H1 (cell line): ENCODE measurements around the gene ADGRB3. TPM values are rescaled to one million over a fixed set of nuclear protein-coding genes. Genes with fewer than 3 reads are reported as not detected.

Experiments
- CTCF ChIA-PET: fragments of 300-600 bp; sonication (Branson Sonifier 250); formaldehyde crosslinking; loops from one replicate; lab custom pipeline; 2021; ENCODE audit not compliant: partially characterized antibody; lab: Charles Lee
- POLR2A ChIA-PET: fragments of 300-600 bp; sonication (Branson Sonifier 250); formaldehyde crosslinking; loops from one replicate; lab custom pipeline; 2021; ENCODE audit warnings: inconsistent platforms; ENCODE audit not compliant: partially characterized antibody; lab: Charles Lee
- DNase-seq, 2 experiments: peaks; one replicate each; pipeline versions ENCODE4 v3.0.0 to v3.0.0-alpha.2; 2010 to 2022; ENCODE audit warnings: low spot score in 2 of 2, low read depth in 1 of 2, mixed read lengths in 1 of 2
- FAIRE-seq: peaks from 2 replicates; lab custom pipeline; 2011; peaks lifted over from hg19 to GRCh38; lab: Jason Lieb, UNC
- H2AFZ ChIP-seq: 2 replicates; pipeline ENCODE4 v1.8.1; 2012; ENCODE audit warnings: low read length, inconsistent platforms
- H2AK5ac ChIP-seq: 2 replicates; pipeline ENCODE4 v1.6.1; 2013; ENCODE audit warnings: low read depth, low read length
- H2BK120ac ChIP-seq: replicated peaks from 2 replicates; pipeline ENCODE3; 2013; ENCODE audit warnings: low read depth, low read length, inconsistent platforms
- H2BK12ac ChIP-seq: 2 replicates; pipeline ENCODE4 v1.6.1; 2013; ENCODE audit warnings: low read depth, low read length
- H2BK15ac ChIP-seq: 2 replicates; pipeline ENCODE4 v1.6.1; 2013; ENCODE audit warnings: low read length
- H2BK20ac ChIP-seq: 2 replicates; pipeline ENCODE4 v1.6.1; 2013; ENCODE audit warnings: low read length
- H2BK5ac ChIP-seq: 2 replicates; pipeline ENCODE4 v1.6.1; 2013; ENCODE audit warnings: low read depth, low read length
- H3K14ac ChIP-seq: 2 replicates; pipeline ENCODE4 v1.6.1; 2013; ENCODE audit warnings: inconsistent platforms; ENCODE audit not compliant: insufficient read length
- H3K18ac ChIP-seq: 2 replicates; pipeline ENCODE4 v1.6.1; 2013; ENCODE audit warnings: low read length; ENCODE audit errors: extremely low read depth
- H3K23ac ChIP-seq: 2 replicates; pipeline ENCODE4 v1.6.1; 2013; ENCODE audit warnings: inconsistent platforms; ENCODE audit not compliant: insufficient read length
- H3K23me2 ChIP-seq: 2 replicates; pipeline ENCODE4 v1.6.1; 2013; ENCODE audit warnings: low read depth, low read length
- H3K27ac ChIP-seq: 2 replicates; pipeline ENCODE4 v1.6.1; 2011; ENCODE audit warnings: low read depth, low read length, inconsistent platforms
- H3K27me3 ChIP-seq, 4 experiments: replicated peaks in 1 of 4; 1 replicate in 1 of 4; 2 replicates in 3 of 4; pipeline versions ENCODE4 v1.6.1 to v1.8.1; 2011 to 2013; ENCODE audit warnings: low read length in 3 of 4, mild to moderate bottlenecking in 3 of 4, inconsistent platforms in 2 of 4, mixed read lengths in 2 of 4, moderate library complexity in 1 of 4; ENCODE audit not compliant: control insufficient read depth in 3 of 4, insufficient read depth in 3 of 4; ENCODE audit errors: extremely low read depth in 1 of 4
- H3K36me3 ChIP-seq, 4 experiments: 2 replicates each; pipeline versions ENCODE4 v1.6.1 to v1.8.1; 2011 to 2013; ENCODE audit warnings: mild to moderate bottlenecking in 4 of 4, low read length in 3 of 4, moderate library complexity in 2 of 4, control low read depth in 1 of 4, inconsistent platforms in 1 of 4; ENCODE audit not compliant: insufficient read depth in 4 of 4, control insufficient read depth in 2 of 4
- H3K4ac ChIP-seq: replicated peaks from 2 replicates; pipeline ENCODE3; 2013; ENCODE audit warnings: low read length, low read depth, mixed read lengths, inconsistent platforms; ENCODE audit not compliant: insufficient read length
- H3K4me1 ChIP-seq, 4 experiments: replicated peaks in 1 of 4; 1 replicate in 1 of 4; 2 replicates in 3 of 4; pipeline versions ENCODE4 v1.6.1 to v1.8.1; 2011 to 2013; ENCODE audit warnings: low read length in 3 of 4, inconsistent platforms in 2 of 4, mixed read lengths in 1 of 4; ENCODE audit not compliant: insufficient read depth in 4 of 4, control insufficient read depth in 3 of 4
- H3K4me2 ChIP-seq, 2 experiments: 2 replicates each; pipeline versions ENCODE4 v1.6.1 to v1.8.1; 2011 to 2013; ENCODE audit warnings: low read depth in 2 of 2, low read length in 2 of 2, control low read depth in 1 of 2, inconsistent platforms in 1 of 2, mild to moderate bottlenecking in 1 of 2; ENCODE audit not compliant: insufficient read depth in 1 of 2
- H3K4me3 ChIP-seq, 4 experiments: fragments of 200-600, 300-600 bp in 1 of 4; sonication (generic), shearing (Covaris generic), sonication (Bioruptor Twin) in 1 of 4; 2 replicates each; pipeline versions ENCODE4 v1.5.1 to v1.8.1; 2011 to 2016; ENCODE audit warnings: low read length in 4 of 4, low read depth in 3 of 4, control low read depth in 2 of 4, inconsistent platforms in 2 of 4, mild to moderate bottlenecking in 2 of 4, mixed read lengths in 1 of 4, moderate library complexity in 1 of 4; ENCODE audit not compliant: insufficient read depth in 2 of 4; ENCODE audit errors: extremely low read depth in 1 of 4
- H3K56ac ChIP-seq: replicated peaks from 2 replicates; pipeline ENCODE3; 2013; ENCODE audit warnings: low read depth, mild to moderate bottlenecking, mixed read lengths, low read length, inconsistent platforms; ENCODE audit not compliant: insufficient read length
- H3K79me1 ChIP-seq: 2 replicates; pipeline ENCODE4 v1.6.1; 2013; ENCODE audit warnings: low read depth, low read length, control low read depth
- H3K79me2 ChIP-seq, 2 experiments: 2 replicates each; pipeline versions ENCODE4 v1.6.1 to v1.8.1; 2012 to 2013; ENCODE audit warnings: low read length in 2 of 2, mild to moderate bottlenecking in 2 of 2, inconsistent platforms in 1 of 2; ENCODE audit not compliant: insufficient read depth in 2 of 2, control insufficient read depth in 1 of 2
- H3K9ac ChIP-seq, 4 experiments: replicated peaks in 1 of 4; 1 replicate in 1 of 4; 2 replicates in 3 of 4; pipeline versions ENCODE4 v1.6.1 to v1.8.1; 2011 to 2013; ENCODE audit warnings: low read depth in 3 of 4, low read length in 3 of 4, control low read depth in 2 of 4, mild to moderate bottlenecking in 2 of 4, moderate library complexity in 2 of 4, inconsistent platforms in 1 of 4; ENCODE audit errors: extremely low read depth in 1 of 4
- H3K9me3 ChIP-seq, 2 experiments: 2 replicates each; pipeline versions ENCODE4 v1.6.1 to v1.8.1; 2012 to 2013; ENCODE audit warnings: mild to moderate bottlenecking in 2 of 2, moderate library complexity in 2 of 2, control low read depth in 1 of 2, inconsistent platforms in 1 of 2, low read depth in 1 of 2, low read length in 1 of 2, mixed read lengths in 1 of 2; ENCODE audit not compliant: insufficient read depth in 2 of 2
- H4K20me1 ChIP-seq, 2 experiments: replicated peaks in 1 of 2; 2 replicates each; pipeline versions ENCODE3 to v1.8.1; 2011 to 2013; ENCODE audit warnings: inconsistent platforms in 2 of 2, low read length in 2 of 2, mild to moderate bottlenecking in 1 of 2; ENCODE audit not compliant: insufficient read depth in 2 of 2, control insufficient read depth in 1 of 2
- H4K5ac ChIP-seq: 2 replicates; pipeline ENCODE4 v1.6.1; 2013; ENCODE audit warnings: low read length, low read depth, mixed read lengths, inconsistent platforms; ENCODE audit not compliant: insufficient read length
- H4K8ac ChIP-seq: 2 replicates; pipeline ENCODE4 v1.8.0; 2013; ENCODE audit warnings: mild to moderate bottlenecking, moderate library complexity, low read length, inconsistent platforms; ENCODE audit not compliant: insufficient read depth; ENCODE audit errors: extremely low read depth
- H4K91ac ChIP-seq: replicated peaks from 2 replicates; pipeline ENCODE3; 2013; ENCODE audit warnings: low read length, mixed read lengths, inconsistent platforms; ENCODE audit not compliant: insufficient read length
- MAFK ChIP-seq: IDR thresholded peaks from 2 replicates; pipeline ENCODE4 v1.6.1; 2012; ENCODE audit warnings: low read depth, mild to moderate bottlenecking, improper control_type of control experiment, low read length
- NRF1 ChIP-seq: IDR thresholded peaks from 2 replicates; pipeline ENCODE4 v1.6.1; 2011; ENCODE audit warnings: mild to moderate bottlenecking, low read depth, low read length, improper control_type of control experiment
- TAF7 ChIP-seq: optimal IDR thresholded peaks from 2 replicates; pipeline ENCODE3; 2011; ENCODE audit warnings: low read depth, mild to moderate bottlenecking, inconsistent platforms, low read length, moderate library complexity, borderline replicate concordance
- TCF12 ChIP-seq: IDR thresholded peaks from 2 replicates; pipeline ENCODE4 v1.6.1; 2011; ENCODE audit warnings: low read depth, mild to moderate bottlenecking, low read length
- WGBS, 2 experiments: shearing (Covaris generic) in 1 of 2; methylation state at CpG; one replicate each; pipeline versions ENCODE4 v1.1.6 to v1.1.7; 2013 to 2015; ENCODE audit warnings: low lambda C conversion rate in 2 of 2, mixed read lengths in 2 of 2, inconsistent platforms in 1 of 2, low coverage in 1 of 2, missing lambda C conversion rate in 1 of 2; ENCODE audit not compliant: insufficient replicate concordance in 2 of 2, insufficient coverage in 1 of 2, insufficient read length in 1 of 2; ENCODE audit errors: extremely low coverage in 1 of 2, missing lambda C conversion rate in 1 of 2; 5-methylcytosine and 5-hydroxymethylcytosine counted together
- polyA plus RNA-seq, 7 experiments: library from polyadenylated mRNA; depleted of rRNA in 3 of 7; stranded (reverse) in 5 of 7; unstranded in 2 of 7; fragments of >200 nt in 5 of 7; fragments of 200-250 nt in 2 of 7; gene quantifications; 1 replicate in 5 of 7; 2 replicates in 1 of 7; 4 replicates in 1 of 7; pipeline versions ENCODE4 v1.2.1 to v1.2.3, GENCODE V29; 2011 to 2013; ENCODE audit warnings: missing spikeins in 2 of 7, mixed read lengths in 2 of 7
- total RNA-seq: library from RNA; stranded (reverse); fragmentation: NEBNext Ultra II Directional; extraction: Animal tissue kit (Norgen Biotek cat#: 25700); gene quantifications from 2 replicates; pipeline ENCODE4 v1.2.1, GENCODE V29; 2021

ADGRB3 gene
- total and polyA plus RNA-seq, 2 of the 8 experiments (the other 6 are each of a cell fraction or from before 2014, with no cell fraction given) = 0.35 to 1.2 TPM

GRCh38 chr6:69392745-69393144 is 757.7 kb downstream of the ADGRB3 start:
- Histone ChIP-seq H2AK5ac (no peak overlapping the region), H2BK12ac (no peak overlapping the region), H3K4ac (no peak overlapping the region), H3K23me2 (no peaks in the 10 kb centered on the region), H2AFZ (no peak overlapping the region), H3K56ac (no peak overlapping the region), H2BK15ac (no peak overlapping the region), H2BK120ac (no peak overlapping the region), H3K79me1 (no peaks in the 10 kb centered on the region), H3K4me1 (no peaks in the 10 kb centered on the region), H3K27ac (no peak overlapping the region), H3K9me3 (no peaks in the 10 kb centered on the region), H3K9ac (no peak overlapping the region), H4K91ac (no peak overlapping the region), H3K18ac (no peak overlapping the region), H3K4me3 (no peak overlapping the region), H2BK5ac (no peak overlapping the region), H3K27me3 (peaks cover 0 to 1% (median 0%) of the 10 kb centered on the region in 4 experiments; a peak in 1 of 7 replicates), H2BK20ac (no peak overlapping the region), H4K5ac (no peak overlapping the region), H3K79me2 (no peaks in the 10 kb centered on the region), H3K23ac (no peak overlapping the region), H3K36me3 (no peaks in the 10 kb centered on the region), H4K20me1 (no peaks in the 10 kb centered on the region), H3K4me2 (no peak overlapping the region), H4K8ac (no peak overlapping the region), H3K14ac (no peak overlapping the region)
- peak; percentile 28 for FAIRE-seq
- ChIA-PET POLR2A (no interaction called here), CTCF (interaction anchor here (1.2 kb wide), 1 partner anchor 333 kb away, joined by 3 read pairs; no protein-coding TSS in a partner anchor)
- TF ChIP-seq NRF1 = no peak
- no peak for TF ChIP-seq TCF12
- TF ChIP-seq TAF7 = no peak
- TF ChIP-seq MAFK = no peak
- 94% methylated on average over 7 of the region's 7 CpGs; no CpG with 5 or more reads in 1 of the 2 experiments for WGBS, 2 experiments
- DNase-seq = no peak
